Upper lobe of right lung (tissue), 1 donor: Measurements from ENCODE around the gene SLC35A4. TPM values are rescaled to one million over a fixed set of nuclear protein-coding genes. Genes with fewer than 3 reads are reported as not detected.

Experiments
- ATAC-seq: fragments of 200-7000 bp; cut with Tn5 transposase; one replicate; pipeline ENCODE4 v1.9.1; 2020; ENCODE audit warnings: mild to moderate bottlenecking, moderate library complexity
- DNase-seq: peaks from one replicate; pipeline ENCODE4 v3.0.0-alpha.2; 2020
- H3K27ac ChIP-seq: fragments of 200-600 bp; one replicate; pipeline ENCODE4 v1.8.0; 2022
- H3K27me3 ChIP-seq: fragments of 200-600 bp; one replicate; pipeline ENCODE4 v1.8.0; 2022; ENCODE audit warnings: mild to moderate bottlenecking
- H3K36me3 ChIP-seq: fragments of 200-600 bp; one replicate; pipeline ENCODE4 v1.8.0; 2022
- H3K4me1 ChIP-seq: fragments of 200-600 bp; one replicate; pipeline ENCODE4 v1.8.0; 2022
- H3K4me3 ChIP-seq: fragments of 200-600 bp; one replicate; pipeline ENCODE4 v1.8.0; 2022; ENCODE audit warnings: mild to moderate bottlenecking
- H3K9me3 ChIP-seq: fragments of 200-600 bp; one replicate; pipeline ENCODE4 v1.8.0; 2022
- CTCF ChIP-seq: fragments of 200-600 bp; IDR thresholded peaks from one replicate; pipeline ENCODE4 v1.8.0; 2022; ENCODE audit warnings: antibody characterized with exemption
- intact Hi-C: fragments of 100-400 bp; cut with DNase I; formaldehyde crosslinking; loops from one replicate; pipeline ENCODE4 v1.11.0; 2022
- total RNA-seq: library from RNA; stranded (reverse); fragmentation: NEBNext Ultra II Directional; extraction: Animal tissue kit (Norgen Biotek cat#: 25700); gene quantifications from one replicate; pipeline ENCODE4 v1.2.1, GENCODE V29; 2021
- donor health status: DM: no; HTN: yes; CAD: no; lungs with severe emphysema.

The SLC35A4 gene
- total RNA-seq, 1 donor from 2014 or later, result 89.4 TPM

DNA sequence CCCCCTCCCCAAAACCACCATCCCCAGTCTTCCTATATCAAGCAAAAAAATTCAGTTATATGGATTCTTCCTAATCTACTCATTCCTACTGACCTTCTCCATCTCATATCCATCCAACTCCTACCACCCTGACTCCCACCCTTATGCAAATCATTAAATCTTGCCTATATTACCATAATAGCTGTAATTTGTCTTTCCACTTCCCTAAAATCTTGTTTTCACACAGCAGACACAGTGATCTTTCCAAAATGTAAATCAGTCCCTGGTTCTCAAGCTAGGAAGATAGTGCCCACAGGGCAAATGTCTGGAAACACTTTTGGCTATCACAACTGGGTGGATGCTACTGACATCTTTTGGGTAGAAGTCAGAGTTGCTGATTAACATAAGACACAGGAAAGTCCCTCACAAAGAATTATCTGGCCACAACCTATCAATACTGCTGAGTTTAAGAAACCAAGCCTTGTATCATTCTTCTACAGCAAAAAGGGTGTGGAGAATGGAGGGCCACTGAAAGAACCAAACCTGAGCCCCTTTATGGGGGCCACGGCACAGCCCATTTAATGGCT lies 8.8 kb upstream of the SLC35A4 start:
- H3K9me3 ChIP-seq, result no peaks in the 10 kb centered on the region
- DNase-seq, result no peak
- peaks cover 24% of the 10 kb centered on the region for H3K4me1 ChIP-seq
- no peak overlapping the region for H3K27ac ChIP-seq
- ATAC-seq, result no peak
- no peaks in the 10 kb centered on the region for H3K27me3 ChIP-seq
- TF ChIP-seq CTCF, result no peak
- H3K36me3 ChIP-seq, result peaks cover 28% of the 10 kb centered on the region
- H3K4me3 ChIP-seq, result peak overlapping the region; percentile 86
- intact Hi-C loops, result no loop called here

GRCh38 chr5:140556438-140556837 lies 8.2 kb upstream of the SLC35A4 start:
- DNase-seq, result no peak
- Histone ChIP-seq H3K4me3 (peak overlapping the region; percentile 86), H3K27ac (peak overlapping the region; percentile 95), H3K4me1 (peaks cover 24% of the 10 kb centered on the region), H3K27me3 (no peaks in the 10 kb centered on the region), H3K36me3 (peaks cover 25% of the 10 kb centered on the region), H3K9me3 (no peaks in the 10 kb centered on the region)
- no peak for TF ChIP-seq CTCF
- intact Hi-C loops, result no loop called here
- ATAC-seq, result no peak

DNA sequence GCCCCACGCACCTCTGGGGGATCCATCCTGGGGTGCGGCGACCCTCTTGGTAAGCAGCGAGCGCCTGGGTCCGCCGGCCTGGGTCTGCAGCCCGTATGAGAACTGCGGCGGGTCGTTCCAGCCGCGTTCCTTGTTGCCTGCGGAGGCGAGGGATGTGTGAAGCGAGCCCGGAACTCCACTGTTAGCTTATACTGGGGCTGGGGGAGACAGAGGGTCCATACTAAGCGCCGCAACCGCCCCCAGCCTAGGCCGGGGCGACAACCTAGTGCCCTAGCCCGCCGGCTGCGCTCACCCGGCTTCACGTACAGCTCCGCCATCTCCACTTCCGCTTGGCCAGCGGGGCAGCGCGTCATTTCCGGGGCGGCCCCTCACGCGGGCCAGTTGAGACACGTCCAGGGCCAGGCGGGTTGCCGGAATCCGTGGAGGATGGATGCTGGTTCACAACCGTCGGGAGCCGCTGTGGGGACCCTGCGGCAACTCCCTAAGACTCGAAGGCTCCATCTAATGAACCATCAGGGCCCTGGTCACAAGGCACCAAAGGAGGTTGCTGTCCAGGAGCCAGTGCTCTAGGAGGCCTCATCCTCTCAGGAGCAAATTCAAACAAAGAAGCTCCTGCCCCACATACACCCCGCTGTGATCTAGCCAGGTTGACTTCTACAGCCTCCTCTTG lies 7.4 kb upstream of the SLC35A4 start, which contains the start of gene SRA1:
Gene SRA1 (minus strand): TSS at position 338 of the 670 bp plus-strand sequence. CDS start 21 bp downstream, at position 317.
- no peak for TF ChIP-seq CTCF
- peaks cover 24% of the 10 kb centered on the region for H3K4me1 ChIP-seq
- H3K27me3 ChIP-seq, result no peaks in the 10 kb centered on the region
- DNase-seq, result peak; percentile 97
- peaks cover 22% of the 10 kb centered on the region for H3K36me3 ChIP-seq
- peak within 1 kb of the TSS; percentile 95 for H3K27ac ChIP-seq
- peak within 1 kb of the TSS; percentile 86 for H3K4me3 ChIP-seq
- ATAC-seq, result peak; percentile 97
- intact Hi-C loops, result no loop called here
- H3K9me3 ChIP-seq, result no peaks in the 10 kb centered on the region

DNA sequence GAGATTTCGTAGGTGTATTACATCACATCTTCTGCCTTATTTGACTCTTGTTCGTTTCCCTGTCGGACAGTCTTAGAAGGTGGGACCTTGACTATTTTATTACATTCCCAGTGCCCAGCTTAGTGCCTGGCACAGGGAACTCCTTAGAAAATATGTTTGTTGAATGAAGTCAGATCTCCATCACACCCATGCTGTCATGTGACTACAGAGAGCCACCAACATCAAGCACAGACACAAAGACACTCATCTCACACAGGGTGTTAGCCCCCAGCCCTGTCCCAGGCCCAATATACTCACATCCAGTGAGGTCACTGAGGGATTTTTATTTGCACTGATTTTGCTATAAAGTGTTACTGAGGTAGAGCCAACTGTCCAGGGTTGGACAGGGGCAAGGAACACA lies 6.7 kb upstream of the SLC35A4 start:
- Histone ChIP-seq H3K4me1 (peaks cover 24% of the 10 kb centered on the region), H3K27ac (peak overlapping the region; percentile 95), H3K9me3 (no peaks in the 10 kb centered on the region), H3K27me3 (no peaks in the 10 kb centered on the region), H3K36me3 (peaks cover 16% of the 10 kb centered on the region), H3K4me3 (no peak overlapping the region)
- DNase-seq, result no peak
- intact Hi-C loops, result no loop called here
- no peak for TF ChIP-seq CTCF
- ATAC-seq, result no peak

GRCh38 chr5:140558542-140558941 lies 6.1 kb upstream of the SLC35A4 start:
- H3K36me3 ChIP-seq, result peaks cover 10% of the 10 kb centered on the region
- ATAC-seq (no peak), DNase-seq (peak; percentile 57)
- H3K4me1 ChIP-seq, result peaks cover 26% of the 10 kb centered on the region
- H3K4me3 ChIP-seq, result no peak overlapping the region
- intact Hi-C loops, result no loop called here
- no peaks in the 10 kb centered on the region for H3K27me3 ChIP-seq
- TF ChIP-seq CTCF, result no peak
- no peak overlapping the region for H3K27ac ChIP-seq
- H3K9me3 ChIP-seq, result no peaks in the 10 kb centered on the region
